Chondrocyte (in vitro differentiated cells): ENCODE results near the gene RSRC1. TPM values are rescaled to one million over a fixed set of nuclear protein-coding genes. Genes with fewer than 3 reads are reported as not detected.
A peak's percentile ranks its signal among the peaks of the same experiment; 100 is the strongest.

Source experiments
- DNase-seq: peaks from one replicate; pipeline ENCODE4 v3.0.0; 2021; ENCODE audit warnings: mixed read lengths, low spot score
- H3K27ac Mint-ChIP-seq: one replicate; pipeline ENCODE4 v1.8.0; 2021; ENCODE audit warnings: mild to moderate bottlenecking, moderate library complexity, mixed read lengths; ENCODE audit not compliant: unreplicated experiment
- H3K27me3 Mint-ChIP-seq: 2 replicates; pipeline ENCODE4 v1.8.0; 2021; ENCODE audit warnings: low read depth, mixed read lengths
- H3K36me3 Mint-ChIP-seq: 2 replicates; pipeline ENCODE4 v1.8.0; 2021; ENCODE audit warnings: low read depth, mixed read lengths
- H3K4me1 Mint-ChIP-seq: 2 replicates; pipeline ENCODE4 v1.8.0; 2021; ENCODE audit warnings: low read depth, mild to moderate bottlenecking, mixed read lengths
- H3K4me3 Mint-ChIP-seq: one replicate; pipeline ENCODE4 v1.8.0; 2021; ENCODE audit warnings: mild to moderate bottlenecking, moderate library complexity, mixed read lengths; ENCODE audit not compliant: unreplicated experiment
- H3K9me3 Mint-ChIP-seq: 2 replicates; pipeline ENCODE4 v1.8.0; 2021; ENCODE audit warnings: low read depth, mixed read lengths
- total RNA-seq: library from RNA; stranded (reverse); gene quantifications from 3 replicates; pipeline ENCODE4 v1.2.1, GENCODE V29; 2021
- TF ChIP-seq, protein P1 (sequence below): fragments of 200-600 bp; sonication (generic); IDR thresholded peaks from 2 replicates; pipeline ENCODE4 v1.5.0; 2021; ENCODE audit warnings: antibody characterized with exemption, mild to moderate bottlenecking, moderate library complexity

Gene RSRC1
- total RNA-seq, 1 donor from 2014 or later = 23.5 TPM

DNA sequence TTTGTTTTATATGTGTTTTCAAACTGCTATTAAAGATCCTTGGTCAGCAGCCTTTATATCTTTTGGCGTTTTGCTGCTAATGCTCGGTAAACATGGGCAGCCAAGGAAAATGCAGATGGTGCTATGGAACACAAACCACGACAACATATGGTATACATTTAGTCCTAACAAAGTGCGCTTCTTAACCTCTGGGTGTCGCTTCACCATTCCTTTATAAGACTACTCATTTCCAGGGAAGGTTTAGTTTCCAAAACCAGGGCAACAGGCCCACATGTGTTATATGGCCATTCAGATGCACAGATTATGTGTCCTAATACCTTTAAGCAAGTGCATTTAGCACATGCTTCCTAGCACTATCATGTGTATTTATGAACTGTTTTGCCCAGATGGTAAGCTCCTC, 18.4 kb upstream of the RSRC1 start:
- Mint-ChIP-seq H3K36me3 (peaks cover 3% of the 10 kb centered on the region), H3K4me3 (no peak overlapping the region), H3K4me1 (no peaks in the 10 kb centered on the region), H3K27ac (no peak overlapping the region), H3K27me3 (peaks cover 82% of the 10 kb centered on the region), H3K9me3 (no peaks in the 10 kb centered on the region)
- no peak for DNase-seq
- TF ChIP-seq, protein P1, sequence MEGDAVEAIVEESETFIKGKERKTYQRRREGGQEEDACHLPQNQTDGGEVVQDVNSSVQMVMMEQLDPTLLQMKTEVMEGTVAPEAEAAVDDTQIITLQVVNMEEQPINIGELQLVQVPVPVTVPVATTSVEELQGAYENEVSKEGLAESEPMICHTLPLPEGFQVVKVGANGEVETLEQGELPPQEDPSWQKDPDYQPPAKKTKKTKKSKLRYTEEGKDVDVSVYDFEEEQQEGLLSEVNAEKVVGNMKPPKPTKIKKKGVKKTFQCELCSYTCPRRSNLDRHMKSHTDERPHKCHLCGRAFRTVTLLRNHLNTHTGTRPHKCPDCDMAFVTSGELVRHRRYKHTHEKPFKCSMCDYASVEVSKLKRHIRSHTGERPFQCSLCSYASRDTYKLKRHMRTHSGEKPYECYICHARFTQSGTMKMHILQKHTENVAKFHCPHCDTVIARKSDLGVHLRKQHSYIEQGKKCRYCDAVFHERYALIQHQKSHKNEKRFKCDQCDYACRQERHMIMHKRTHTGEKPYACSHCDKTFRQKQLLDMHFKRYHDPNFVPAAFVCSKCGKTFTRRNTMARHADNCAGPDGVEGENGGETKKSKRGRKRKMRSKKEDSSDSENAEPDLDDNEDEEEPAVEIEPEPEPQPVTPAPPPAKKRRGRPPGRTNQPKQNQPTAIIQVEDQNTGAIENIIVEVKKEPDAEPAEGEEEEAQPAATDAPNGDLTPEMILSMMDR = peak; percentile 74

DNA sequence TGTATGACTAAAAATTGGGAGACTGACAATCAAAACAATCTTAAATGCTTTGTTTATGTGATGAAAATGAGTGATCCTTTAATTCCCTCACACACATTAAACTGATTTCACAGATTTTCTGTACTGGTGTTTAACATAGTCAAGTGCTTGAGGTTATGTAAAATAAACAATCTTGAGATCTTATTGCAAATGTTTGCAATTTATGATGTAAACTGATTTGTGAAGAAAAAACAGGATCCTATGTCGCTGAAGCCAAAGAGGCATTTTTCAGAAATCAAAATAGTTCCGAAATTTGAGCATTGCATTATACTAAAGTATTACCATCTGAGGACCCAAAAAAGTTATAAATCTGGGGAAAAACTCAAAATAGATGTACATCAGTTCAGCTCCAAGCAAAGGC, 16.4 kb upstream of the RSRC1 start:
- Mint-ChIP-seq H3K27ac (no peak overlapping the region), H3K27me3 (peaks cover 81% of the 10 kb centered on the region), H3K4me3 (no peak overlapping the region), H3K9me3 (no peaks in the 10 kb centered on the region), H3K36me3 (peaks cover 3% of the 10 kb centered on the region), H3K4me1 (peaks cover 10% of the 10 kb centered on the region)
- TF ChIP-seq, protein P1 = no peak
- no peak for DNase-seq

DNA sequence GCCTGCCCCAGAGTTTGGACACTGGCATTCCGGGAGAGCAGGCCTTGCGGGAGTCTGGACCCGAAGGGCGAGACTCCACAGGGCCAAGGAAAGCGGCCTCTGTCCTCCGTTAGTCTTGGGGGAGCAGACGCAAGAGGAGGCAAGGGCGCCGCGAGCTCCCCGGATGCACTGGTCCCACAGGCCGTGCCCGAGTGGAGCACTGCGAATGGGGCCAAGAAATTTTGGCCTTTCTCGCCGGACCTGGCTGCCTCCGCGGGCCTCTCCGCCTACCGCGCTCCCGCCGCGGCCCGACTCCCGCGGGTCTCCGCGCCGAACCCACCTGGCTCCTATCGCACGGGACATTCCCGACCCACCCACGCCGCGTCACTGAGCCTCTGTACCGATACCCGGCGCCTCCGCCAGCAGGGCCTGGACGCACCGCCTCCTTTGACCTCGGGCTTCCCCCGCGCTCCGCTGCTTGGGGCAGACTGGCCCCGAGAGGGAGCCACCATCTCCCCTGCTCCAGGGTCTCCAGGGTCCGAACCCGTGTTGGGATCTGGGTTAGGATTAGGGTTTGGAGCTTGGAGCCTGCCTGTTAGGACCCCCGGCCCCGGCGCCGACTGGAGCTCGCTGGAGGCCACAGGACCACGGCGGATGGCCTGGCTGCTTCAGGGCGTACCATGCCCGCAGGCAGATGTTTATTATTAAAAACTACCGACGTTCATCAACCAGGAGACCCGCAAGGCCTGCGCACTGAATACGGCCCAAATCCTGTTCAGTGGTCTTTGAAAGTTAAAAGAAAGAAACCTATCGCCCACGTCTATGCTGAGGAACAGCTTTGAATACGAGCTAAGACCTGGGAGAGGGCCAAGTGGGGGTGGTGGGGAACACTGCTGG, 15.4 kb upstream of the RSRC1 start:
- Mint-ChIP-seq H3K27me3 (peaks cover 84% of the 10 kb centered on the region), H3K4me1 (peaks cover 10% of the 10 kb centered on the region), H3K27ac (no peak overlapping the region), H3K4me3 (peak overlapping the region; percentile 9), H3K36me3 (peaks cover 3% of the 10 kb centered on the region), H3K9me3 (no peaks in the 10 kb centered on the region)
- TF ChIP-seq, protein P1 = peak; percentile 22
- peak; percentile 82 for DNase-seq

DNA sequence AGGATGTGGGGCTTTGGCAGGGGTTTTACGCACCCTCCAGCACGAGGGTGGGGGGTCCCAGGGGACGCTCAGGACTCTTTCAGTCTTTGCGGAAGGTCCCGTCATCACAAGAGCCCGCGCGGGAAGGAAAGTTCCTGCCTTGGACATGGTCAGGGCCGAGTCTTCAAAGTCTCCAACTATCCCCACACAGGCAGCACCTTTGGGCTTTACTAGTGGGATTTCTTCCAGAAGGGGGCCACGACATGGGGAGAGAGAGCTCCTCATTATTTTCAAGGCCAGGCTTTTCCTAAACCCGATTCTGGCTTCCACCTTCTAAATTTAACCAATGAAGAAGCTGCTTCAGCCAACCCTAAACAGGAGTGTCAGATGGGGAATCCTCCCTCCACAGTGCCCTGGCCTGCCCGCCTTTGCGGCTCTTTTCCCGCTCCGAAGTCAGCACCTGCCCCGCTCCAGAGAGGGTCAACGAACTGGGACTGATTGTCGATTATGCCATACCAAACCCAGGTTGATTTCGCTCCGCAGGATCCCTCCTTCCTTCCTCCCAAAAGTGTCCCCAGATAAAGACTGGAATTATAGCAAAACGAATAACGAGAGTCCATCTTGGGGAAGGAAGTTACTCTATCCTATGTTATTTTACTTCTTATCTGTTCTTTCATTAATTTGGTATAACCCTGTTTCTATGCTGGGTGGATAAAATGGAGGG, 14.6 kb upstream of the RSRC1 start:
- DNase-seq = no peak
- H3K9me3 Mint-ChIP-seq = no peaks in the 10 kb centered on the region
- H3K27me3 Mint-ChIP-seq = peaks cover 84% of the 10 kb centered on the region
- peaks cover 3% of the 10 kb centered on the region for H3K36me3 Mint-ChIP-seq
- TF ChIP-seq, protein P1 = no peak
- H3K27ac Mint-ChIP-seq = no peak overlapping the region
- H3K4me3 Mint-ChIP-seq = no peak overlapping the region
- peaks cover 10% of the 10 kb centered on the region for H3K4me1 Mint-ChIP-seq
